H9 (cell line): ENCODE measurements around the gene ZNF407. TPM values are rescaled to one million over a fixed set of nuclear protein-coding genes. Genes with fewer than 3 reads are reported as not detected.

Source experiments
- DNase-seq: peaks from one replicate; pipeline ENCODE4 v3.0.0-alpha.2; 2017
- H2AFZ ChIP-seq: one replicate; pipeline ENCODE4 v1.6.1; 2013; ENCODE audit warnings: mild to moderate bottlenecking, low read length, control low read depth, moderate library complexity
- H2AK5ac ChIP-seq: 2 replicates; pipeline ENCODE4 v1.6.1; 2013; ENCODE audit warnings: low read length, control low read depth, mixed read lengths; ENCODE audit not compliant: insufficient read length
- H2BK120ac ChIP-seq: one replicate; pipeline ENCODE4 v1.6.1; 2013; ENCODE audit warnings: low read depth, mild to moderate bottlenecking, low read length, control low read depth, inconsistent platforms; ENCODE audit not compliant: poor library complexity, severe bottlenecking
- H2BK12ac ChIP-seq: 2 replicates; pipeline ENCODE4 v1.6.1; 2013; ENCODE audit warnings: low read length, control low read depth, mixed read lengths, low read depth; ENCODE audit not compliant: insufficient read length
- H2BK15ac ChIP-seq: 2 replicates; pipeline ENCODE4 v1.6.1; 2013; ENCODE audit warnings: low read depth, low read length, control low read depth
- H2BK20ac ChIP-seq: one replicate; pipeline ENCODE4 v1.6.1; 2013; ENCODE audit warnings: low read depth, mild to moderate bottlenecking, low read length, control low read depth, inconsistent platforms; ENCODE audit not compliant: poor library complexity, severe bottlenecking
- H2BK5ac ChIP-seq: 2 replicates; pipeline ENCODE4 v1.6.1; 2013; ENCODE audit warnings: low read length, control low read depth, mixed read lengths; ENCODE audit not compliant: insufficient read length
- H3K14ac ChIP-seq: 2 replicates; pipeline ENCODE4 v1.6.1; 2013; ENCODE audit warnings: low read length, control low read depth; ENCODE audit not compliant: insufficient read depth
- H3K18ac ChIP-seq: 2 replicates; pipeline ENCODE4 v1.6.1; 2013; ENCODE audit warnings: low read depth, mild to moderate bottlenecking, mixed read lengths, low read length, control low read depth; ENCODE audit not compliant: insufficient read length
- H3K23ac ChIP-seq: 2 replicates; pipeline ENCODE4 v1.6.1; 2013; ENCODE audit warnings: low read length, control low read depth, mixed read lengths, low read depth; ENCODE audit not compliant: insufficient read length
- H3K23me2 ChIP-seq: 2 replicates; pipeline ENCODE4 v1.6.1; 2013; ENCODE audit warnings: low read depth, mild to moderate bottlenecking, mixed read lengths, low read length, control low read depth; ENCODE audit not compliant: insufficient read length, poor library complexity, severe bottlenecking
- H3K27ac ChIP-seq: 2 replicates; pipeline ENCODE4 v1.5.1; 2013; ENCODE audit warnings: low read length, control low read depth, mixed read lengths, low read depth; ENCODE audit not compliant: insufficient read length
- H3K27me3 ChIP-seq: 2 replicates; pipeline ENCODE4 v1.6.1; 2013; ENCODE audit warnings: low read length, control low read depth, inconsistent platforms; ENCODE audit not compliant: insufficient read depth
- H3K4ac ChIP-seq: 2 replicates; pipeline ENCODE4 v1.6.1; 2013; ENCODE audit warnings: low read depth, mild to moderate bottlenecking, control low read depth, inconsistent platforms, low read length, moderate library complexity
- H3K4me1 ChIP-seq: 2 replicates; pipeline ENCODE4 v1.6.1; 2013; ENCODE audit warnings: low read length, control low read depth, inconsistent platforms; ENCODE audit not compliant: insufficient read depth
- H3K4me2 ChIP-seq: 2 replicates; pipeline ENCODE4 v1.6.1; 2013; ENCODE audit warnings: low read length, control low read depth, mixed read lengths; ENCODE audit not compliant: insufficient read length, insufficient read depth
- H3K56ac ChIP-seq: 2 replicates; pipeline ENCODE4 v1.6.1; 2013; ENCODE audit warnings: low read depth, mild to moderate bottlenecking, mixed read lengths, low read length, control low read depth; ENCODE audit not compliant: insufficient read length
- H3K79me1 ChIP-seq: 2 replicates; pipeline ENCODE4 v1.6.1; 2013; ENCODE audit warnings: low read depth, mild to moderate bottlenecking, moderate library complexity, low read length, control low read depth, inconsistent platforms; ENCODE audit not compliant: insufficient read depth, poor library complexity, severe bottlenecking
- H3K79me2 ChIP-seq: 2 replicates; pipeline ENCODE4 v1.6.1; 2013; ENCODE audit warnings: low read length, control low read depth, inconsistent platforms; ENCODE audit not compliant: insufficient read depth
- H3K9ac ChIP-seq: 2 replicates; pipeline ENCODE4 v1.6.1; 2013; ENCODE audit warnings: low read length, control low read depth, mixed read lengths; ENCODE audit not compliant: insufficient read length; ENCODE audit errors: extremely low read depth
- H3K9me3 ChIP-seq: one replicate; pipeline ENCODE4 v1.6.1; 2013; ENCODE audit warnings: low read depth, low read length, inconsistent platforms; ENCODE audit not compliant: control insufficient read depth
- H3T11ph ChIP-seq: one replicate; pipeline ENCODE4 v1.6.1; 2013; ENCODE audit warnings: mild to moderate bottlenecking, low read length, control low read depth, inconsistent platforms
- H4K20me1 ChIP-seq: one replicate; pipeline ENCODE4 v1.6.1; 2013; ENCODE audit not compliant: control insufficient read depth, insufficient read length, insufficient read depth
- H4K5ac ChIP-seq: 2 replicates; pipeline ENCODE4 v1.6.1; 2013; ENCODE audit warnings: low read depth, mild to moderate bottlenecking, mixed read lengths, low read length, control low read depth; ENCODE audit not compliant: insufficient read length
- H4K8ac ChIP-seq: replicated peaks from 2 replicates; pipeline ENCODE4 v1.6.1; 2013; ENCODE audit warnings: low read length, control low read depth, mixed read lengths, low read depth; ENCODE audit not compliant: insufficient read length
- H4K91ac ChIP-seq: 2 replicates; pipeline ENCODE4 v1.6.1; 2013; ENCODE audit warnings: low read depth, mild to moderate bottlenecking, moderate library complexity, mixed read lengths, low read length, control low read depth; ENCODE audit not compliant: insufficient read length
- H3K27ac Mint-ChIP-seq, 3 experiments: 2 replicates in 2 of 3; 3 replicates in 1 of 3; pipeline ENCODE4 v1.8.0; 2020 to 2021; ENCODE audit warnings: mixed read lengths in 3 of 3, mild to moderate bottlenecking in 1 of 3, moderate library complexity in 1 of 3
- H3K27me3 Mint-ChIP-seq: 2 replicates; pipeline ENCODE4 v1.8.0; 2021; ENCODE audit warnings: low read depth, mild to moderate bottlenecking, moderate library complexity, mixed read lengths
- H3K36me3 Mint-ChIP-seq, 3 experiments: 2 replicates in 2 of 3; 3 replicates in 1 of 3; pipeline ENCODE4 v1.8.0; 2020 to 2021; ENCODE audit warnings: low read depth in 3 of 3, mixed read lengths in 3 of 3; ENCODE audit not compliant: insufficient read depth in 1 of 3
- H3K4me1 Mint-ChIP-seq, 2 experiments: 2 replicates each; pipeline ENCODE4 v1.8.0; 2020; ENCODE audit warnings: mixed read lengths in 2 of 2
- H3K4me3 Mint-ChIP-seq, 2 experiments: 2 replicates in 1 of 2; 3 replicates in 1 of 2; pipeline ENCODE4 v1.8.0; 2020 to 2021; ENCODE audit warnings: mild to moderate bottlenecking in 2 of 2, mixed read lengths in 2 of 2, moderate library complexity in 1 of 2
- H3K9me3 Mint-ChIP-seq, 2 experiments: 2 replicates in 1 of 2; 3 replicates in 1 of 2; pipeline ENCODE4 v1.8.0; 2020; ENCODE audit warnings: mild to moderate bottlenecking in 2 of 2, mixed read lengths in 2 of 2, moderate library complexity in 1 of 2
- WGBS: extraction: QIAGEN DNeasy Blood & Tissue Kit; methylation state at CpG from one replicate; pipeline ENCODE4 v1.1.7; 2013; ENCODE audit warnings: missing lambda C conversion rate, low lambda C conversion rate, mixed read lengths; ENCODE audit not compliant: insufficient read length; ENCODE audit errors: extremely low coverage; 5-methylcytosine and 5-hydroxymethylcytosine counted together
- total RNA-seq: library from RNA; stranded (reverse); gene quantifications from 2 replicates; pipeline ENCODE4 v1.2.1, GENCODE V29; 2021
- TF ChIP-seq, protein P1 (sequence below): fragments of 200-600 bp; sonication (generic); conservative IDR thresholded peaks from 3 replicates; pipeline ENCODE4 v1.8.0; 2021; ENCODE audit warnings: antibody characterized with exemption, mild to moderate bottlenecking

The ZNF407 gene
- total RNA-seq, 1 experiment from 2014 or later = 8.7 TPM

GRCh38 chr18:75053028-75053629, 455.5 kb downstream of the ZNF407 start:
- H3K18ac ChIP-seq = no peak overlapping the region
- H3K27ac Mint-ChIP-seq = no peak overlapping the region
- TF ChIP-seq, protein P1, sequence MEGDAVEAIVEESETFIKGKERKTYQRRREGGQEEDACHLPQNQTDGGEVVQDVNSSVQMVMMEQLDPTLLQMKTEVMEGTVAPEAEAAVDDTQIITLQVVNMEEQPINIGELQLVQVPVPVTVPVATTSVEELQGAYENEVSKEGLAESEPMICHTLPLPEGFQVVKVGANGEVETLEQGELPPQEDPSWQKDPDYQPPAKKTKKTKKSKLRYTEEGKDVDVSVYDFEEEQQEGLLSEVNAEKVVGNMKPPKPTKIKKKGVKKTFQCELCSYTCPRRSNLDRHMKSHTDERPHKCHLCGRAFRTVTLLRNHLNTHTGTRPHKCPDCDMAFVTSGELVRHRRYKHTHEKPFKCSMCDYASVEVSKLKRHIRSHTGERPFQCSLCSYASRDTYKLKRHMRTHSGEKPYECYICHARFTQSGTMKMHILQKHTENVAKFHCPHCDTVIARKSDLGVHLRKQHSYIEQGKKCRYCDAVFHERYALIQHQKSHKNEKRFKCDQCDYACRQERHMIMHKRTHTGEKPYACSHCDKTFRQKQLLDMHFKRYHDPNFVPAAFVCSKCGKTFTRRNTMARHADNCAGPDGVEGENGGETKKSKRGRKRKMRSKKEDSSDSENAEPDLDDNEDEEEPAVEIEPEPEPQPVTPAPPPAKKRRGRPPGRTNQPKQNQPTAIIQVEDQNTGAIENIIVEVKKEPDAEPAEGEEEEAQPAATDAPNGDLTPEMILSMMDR = no peak
- H2BK120ac ChIP-seq = no peak overlapping the region
- H2AK5ac ChIP-seq = no peak overlapping the region
- H3K9ac ChIP-seq = no peak overlapping the region
- no peaks in the 10 kb centered on the region for H3K4me1 ChIP-seq
- no peak overlapping the region for H2BK15ac ChIP-seq
- DNase-seq = no peak
- H3K4ac ChIP-seq = no peak overlapping the region
- H3K56ac ChIP-seq = no peak overlapping the region
- no peaks in the 10 kb centered on the region for H3K4me1 Mint-ChIP-seq
- no peak overlapping the region for H3K4me3 Mint-ChIP-seq
- no peaks in the 10 kb centered on the region for H3K36me3 Mint-ChIP-seq
- H3K27me3 Mint-ChIP-seq = no peaks in the 10 kb centered on the region
- WGBS = no CpG with 5 or more reads among the region's 9 CpGs
- H3K79me2 ChIP-seq = no peaks in the 10 kb centered on the region
- H4K20me1 ChIP-seq = no peaks in the 10 kb centered on the region
- no peaks in the 10 kb centered on the region for H3K9me3 ChIP-seq
- H2AFZ ChIP-seq = no peak overlapping the region
- H4K91ac ChIP-seq = no peak overlapping the region
- no peak overlapping the region for H3K4me2 ChIP-seq
- no peak overlapping the region for H2BK20ac ChIP-seq
- H2BK12ac ChIP-seq = no peak overlapping the region
- H3K23ac ChIP-seq = no peak overlapping the region
- H3K9me3 Mint-ChIP-seq = no peaks in the 10 kb centered on the region
- no peaks in the 10 kb centered on the region for H3K27me3 ChIP-seq
- H3K79me1 ChIP-seq = no peaks in the 10 kb centered on the region
- H4K5ac ChIP-seq = no peak overlapping the region
- no peak overlapping the region for H3K27ac ChIP-seq
- no peaks in the 10 kb centered on the region for H3K23me2 ChIP-seq
- no peak overlapping the region for H4K8ac ChIP-seq
- no peak overlapping the region for H3K14ac ChIP-seq
- no peak overlapping the region for H3T11ph ChIP-seq
- no peak overlapping the region for H2BK5ac ChIP-seq
